Umbilical cord (tissue), 2 donors: ENCODE data around the gene F12. TPM values are rescaled to one million over a fixed set of nuclear protein-coding genes. Genes with fewer than 3 reads are reported as not detected.

Source experiments
- DNase-seq: peaks from one replicate; pipeline ENCODE4 v3.0.0-alpha.2; 2015; ENCODE audit warnings: low spot score
- total RNA-seq: library from RNA; depleted of rRNA; stranded (reverse); fragments of >200 nt; gene quantifications from one replicate; pipeline ENCODE4 v1.2.3, GENCODE V29; 2014; ENCODE audit warnings: low replicate concordance; ENCODE audit not compliant: insufficient read depth

Gene F12
- total RNA-seq, 1 donor from 2014 or later = not detected

GRCh38 chr5:177446200-177447065 is 37.1 kb upstream of the F12 start, which contains the start of gene PRR7:
PRR7 (plus strand) TSS chr5:177446814; CDS start chr5:177455068, 8,254 bp downstream.
- peak; percentile 63 for DNase-seq

- DNase-seq = no peak
These were observed 36.5 kb upstream of the F12 start for GRCh38 chr5:177445917-177446199.

GRCh38 chr5:177445052-177445916 is 35.9 kb upstream of the F12 start:
- DNase-seq = no peak

- peak; percentile 42 for DNase-seq
These were observed 35.0 kb upstream of the F12 start for GRCh38 chr5:177444106-177445051.

GRCh38 chr5:177443144-177443983 is 34.0 kb upstream of the F12 start:
- DNase-seq = no peak

- no peak for DNase-seq
These were observed 32.9 kb upstream of the F12 start for GRCh38 chr5:177442066-177442826.

- no peak for DNase-seq
These were observed 31.8 kb upstream of the F12 start for GRCh38 chr5:177440990-177441780.

- DNase-seq = no peak
These were observed 31.0 kb upstream of the F12 start for GRCh38 chr5:177440211-177440989.

GRCh38 chr5:177439518-177440053 is 30.2 kb upstream of the F12 start:
- DNase-seq = no peak

- no peak for DNase-seq
These were observed 29.1 kb upstream of the F12 start for GRCh38 chr5:177438468-177438867.

GRCh38 chr5:177437623-177438022 is 28.3 kb upstream of the F12 start:
- no peak for DNase-seq

- no peak for DNase-seq
These were observed 26.6 kb upstream of the F12 start for GRCh38 chr5:177435847-177436536.

GRCh38 chr5:177434942-177435738 is 25.8 kb upstream of the F12 start:
- no peak for DNase-seq

- DNase-seq = no peak
These were observed 25.1 kb upstream of the F12 start for GRCh38 chr5:177434437-177434836.

- DNase-seq = no peak
These were observed 24.4 kb upstream of the F12 start for GRCh38 chr5:177433658-177434217.
